ENCODE results near the gene SLC16A1.

DNA sequence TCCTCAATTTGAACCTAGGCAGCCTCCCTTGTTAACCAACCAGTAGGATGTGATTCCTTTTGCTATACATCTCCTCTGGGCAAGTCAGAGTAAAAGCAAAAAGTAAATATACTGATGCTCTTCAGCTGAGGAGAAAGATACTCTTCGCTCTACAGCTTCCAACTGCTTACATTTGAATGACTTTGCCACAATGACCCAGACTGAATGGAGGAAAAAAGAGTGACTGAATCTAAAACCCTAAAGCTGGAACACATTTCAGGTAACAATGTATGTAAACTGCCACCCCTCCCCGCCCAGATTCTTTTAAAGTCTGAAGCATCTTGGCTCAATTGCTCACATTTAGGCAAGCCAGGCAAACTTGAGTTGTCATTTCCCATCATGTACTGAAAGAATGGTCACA, 46.1 kb downstream of the SLC16A1 start:
- TF ChIP-seq POLR2A (IDR thresholded peaks at IDR 0.05): no peak
- TF ChIP-seq, protein P1, sequence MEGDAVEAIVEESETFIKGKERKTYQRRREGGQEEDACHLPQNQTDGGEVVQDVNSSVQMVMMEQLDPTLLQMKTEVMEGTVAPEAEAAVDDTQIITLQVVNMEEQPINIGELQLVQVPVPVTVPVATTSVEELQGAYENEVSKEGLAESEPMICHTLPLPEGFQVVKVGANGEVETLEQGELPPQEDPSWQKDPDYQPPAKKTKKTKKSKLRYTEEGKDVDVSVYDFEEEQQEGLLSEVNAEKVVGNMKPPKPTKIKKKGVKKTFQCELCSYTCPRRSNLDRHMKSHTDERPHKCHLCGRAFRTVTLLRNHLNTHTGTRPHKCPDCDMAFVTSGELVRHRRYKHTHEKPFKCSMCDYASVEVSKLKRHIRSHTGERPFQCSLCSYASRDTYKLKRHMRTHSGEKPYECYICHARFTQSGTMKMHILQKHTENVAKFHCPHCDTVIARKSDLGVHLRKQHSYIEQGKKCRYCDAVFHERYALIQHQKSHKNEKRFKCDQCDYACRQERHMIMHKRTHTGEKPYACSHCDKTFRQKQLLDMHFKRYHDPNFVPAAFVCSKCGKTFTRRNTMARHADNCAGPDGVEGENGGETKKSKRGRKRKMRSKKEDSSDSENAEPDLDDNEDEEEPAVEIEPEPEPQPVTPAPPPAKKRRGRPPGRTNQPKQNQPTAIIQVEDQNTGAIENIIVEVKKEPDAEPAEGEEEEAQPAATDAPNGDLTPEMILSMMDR (IDR thresholded peaks at IDR 0.05): no peak
- TF ChIP-seq EP300 (IDR thresholded peaks at IDR 0.05): no peak

Data from ovary (tissue), 3 donors.